HUES64 (cell line): ENCODE measurements around the gene TCTA.
"Not testable (repeated sequence)": the region's sequence is repeated elsewhere in the genome, so short reads cannot be mapped to it uniquely, and the experiment has no call there.

Experiments
- H3K27ac ChIP-seq: 2 replicates; pipeline ENCODE4 v1.7.0; 2013; ENCODE audit warnings: low read depth, low read length, inconsistent platforms
- H3K27me3 ChIP-seq: 2 replicates; pipeline ENCODE4 v1.6.1; 2013; ENCODE audit warnings: mild to moderate bottlenecking, low read length; ENCODE audit not compliant: insufficient read depth
- H3K36me3 ChIP-seq: 2 replicates; pipeline ENCODE4 v1.6.1; 2013; ENCODE audit warnings: mild to moderate bottlenecking, low read length; ENCODE audit not compliant: insufficient read depth
- H3K4me1 ChIP-seq: 2 replicates; pipeline ENCODE4 v1.6.1; 2013; ENCODE audit warnings: mild to moderate bottlenecking, low read length, moderate library complexity; ENCODE audit not compliant: insufficient read depth
- H3K4me3 ChIP-seq: 2 replicates; pipeline ENCODE4 v1.5.1; 2013; ENCODE audit warnings: mild to moderate bottlenecking, low read length, moderate library complexity
- H3K9ac ChIP-seq: 2 replicates; pipeline ENCODE4 v1.6.1; 2013; ENCODE audit warnings: mild to moderate bottlenecking, low read depth, low read length
- H3K9me3 ChIP-seq: 2 replicates; pipeline ENCODE4 v1.6.1; 2013; ENCODE audit warnings: low read depth, low read length; ENCODE audit not compliant: insufficient read depth
- WGBS: fragments of 150-250, 120-280 bp; methylation state at CpG from one replicate; pipeline ENCODE4 v1.1.7; 2013; ENCODE audit warnings: missing lambda C conversion rate; 5-methylcytosine and 5-hydroxymethylcytosine counted together

The TCTA gene

GRCh38 chr3:49388289-49388820 lies 23.9 kb upstream of the TCTA start:
- 98% methylated on average over 1 of the region's 1 CpG for WGBS
- no peak overlapping the region for H3K4me3 ChIP-seq
- no peaks in the 10 kb centered on the region for H3K27me3 ChIP-seq
- no peak overlapping the region for H3K9ac ChIP-seq
- peaks cover 11% of the 10 kb centered on the region; the same call in 1 of the 2 replicates for H3K36me3 ChIP-seq
- no peaks in the 10 kb centered on the region for H3K9me3 ChIP-seq
- no peak overlapping the region for H3K27ac ChIP-seq
- H3K4me1 ChIP-seq: no peaks in the 10 kb centered on the region

- Histone ChIP-seq H3K36me3 (peaks cover 12% of the 10 kb centered on the region; the same call in 1 of the 2 replicates), H3K27me3 (no peaks in the 10 kb centered on the region), H3K9ac (no peak overlapping the region), H3K4me3 (no peak overlapping the region), H3K27ac (no peak overlapping the region), H3K9me3 (no peaks in the 10 kb centered on the region), H3K4me1 (no peaks in the 10 kb centered on the region)
- WGBS: 98% methylated on average over 6 of the region's 6 CpGs
These were observed 22.9 kb upstream of the TCTA start for GRCh38 chr3:49389297-49389696.

- H3K27me3 ChIP-seq, H3K9ac ChIP-seq, H3K4me1 ChIP-seq, H3K27ac ChIP-seq, H3K4me3 ChIP-seq, H3K9me3 ChIP-seq: not testable (repeated sequence)
- WGBS: 84% methylated on average over 10 of the region's 10 CpGs
- H3K36me3 ChIP-seq: peaks cover 23% of the 10 kb centered on the region
These were observed 20.9 kb upstream of the TCTA start for GRCh38 chr3:49391310-49391709.

GRCh38 chr3:49397470-49397869 lies 14.8 kb upstream of the TCTA start:
- H3K9me3 ChIP-seq: no peaks in the 10 kb centered on the region
- WGBS: 92% methylated on average over 4 of the region's 4 CpGs
- no peak overlapping the region for H3K4me3 ChIP-seq
- no peaks in the 10 kb centered on the region for H3K27me3 ChIP-seq
- H3K4me1 ChIP-seq: no peaks in the 10 kb centered on the region
- no peak overlapping the region for H3K27ac ChIP-seq
- H3K36me3 ChIP-seq: peaks cover 28% of the 10 kb centered on the region
- H3K9ac ChIP-seq: no peak overlapping the region

- Histone ChIP-seq H3K27me3 (no peaks in the 10 kb centered on the region), H3K36me3 (peaks cover 33% of the 10 kb centered on the region), H3K9me3 (no peaks in the 10 kb centered on the region), H3K4me3 (no peak overlapping the region), H3K9ac (no peak overlapping the region), H3K27ac (no peak overlapping the region), H3K4me1 (no peaks in the 10 kb centered on the region)
- 96% methylated on average over 1 of the region's 3 CpGs for WGBS
These were observed 12.8 kb upstream of the TCTA start for GRCh38 chr3:49399461-49399860.

- Histone ChIP-seq H3K4me1 (peaks cover 4% of the 10 kb centered on the region), H3K4me3 (no peak overlapping the region), H3K9me3 (no peaks in the 10 kb centered on the region), H3K27ac (no peak overlapping the region), H3K9ac (no peak overlapping the region), H3K36me3 (peaks cover 23% of the 10 kb centered on the region), H3K27me3 (no peaks in the 10 kb centered on the region)
- WGBS: 92% methylated on average over 1 of the region's 2 CpGs
These were observed 10.5 kb upstream of the TCTA start for GRCh38 chr3:49401766-49402165.

GRCh38 chr3:49403891-49404290 lies 8.3 kb upstream of the TCTA start:
- H3K36me3 ChIP-seq: peaks cover 17% of the 10 kb centered on the region
- no peak overlapping the region for H3K4me3 ChIP-seq
- H3K9me3 ChIP-seq: no peaks in the 10 kb centered on the region
- 97% methylated on average over 5 of the region's 5 CpGs for WGBS
- H3K4me1 ChIP-seq: peaks cover 6% of the 10 kb centered on the region
- H3K27me3 ChIP-seq: no peaks in the 10 kb centered on the region
- no peak overlapping the region for H3K27ac ChIP-seq
- no peak overlapping the region for H3K9ac ChIP-seq

GRCh38 chr3:49405570-49405969 lies 6.7 kb upstream of the TCTA start:
- Histone ChIP-seq H3K36me3 (peaks cover 17% of the 10 kb centered on the region), H3K4me1 (peaks cover 11% of the 10 kb centered on the region)
- not testable (repeated sequence) for H3K9me3 ChIP-seq, H3K9ac ChIP-seq, H3K4me3 ChIP-seq, H3K27me3 ChIP-seq, H3K27ac ChIP-seq
- WGBS: 92% methylated on average over 9 of the region's 9 CpGs

- peaks cover 14% of the 10 kb centered on the region for H3K36me3 ChIP-seq
- no peaks in the 10 kb centered on the region for H3K9me3 ChIP-seq
These were observed 5.4 kb upstream of the TCTA start for GRCh38 chr3:49406571-49407565.

GRCh38 chr3:49410066-49410845 lies 2.0 kb upstream of the TCTA start:
- peak overlapping the region; percentile 98 for H3K9ac ChIP-seq
- H3K27me3 ChIP-seq: no peaks in the 10 kb centered on the region
- H3K9me3 ChIP-seq: no peaks in the 10 kb centered on the region
- H3K4me1 ChIP-seq: peaks cover 12% of the 10 kb centered on the region
- peaks cover 6% of the 10 kb centered on the region; the same call in 1 of the 2 replicates for H3K36me3 ChIP-seq
- no peak overlapping the region for H3K27ac ChIP-seq
- peak overlapping the region; percentile 80 for H3K4me3 ChIP-seq
- WGBS: 54% methylated on average over 2 of the region's 4 CpGs

More at GRCh38 chr3:49406571-49407565, 5.4 kb upstream of the TCTA start:
- 95% methylated on average over 16 of the region's 17 CpGs for WGBS
- no peak overlapping the region for H3K4me3 ChIP-seq
- H3K27ac ChIP-seq: no peak overlapping the region
- H3K9ac ChIP-seq: no peak overlapping the region
- peaks cover 12% of the 10 kb centered on the region for H3K4me1 ChIP-seq
- no peaks in the 10 kb centered on the region for H3K27me3 ChIP-seq
